ENCODE results near the gene CARMIL3. TPM values are rescaled to one million over a fixed set of nuclear protein-coding genes. Genes with fewer than 3 reads are reported as not detected.

The CARMIL3 gene
- total RNA-seq, 2 experiments from 2014 or later = 0.21 to 0.32 TPM

GRCh38 chr14:24071836-24072430 lies 20.1 kb downstream of the CARMIL3 start:
- Histone ChIP-seq H4K20me1 (ENCODE audit: insufficient read depth, low read length) (no peaks in the 10 kb centered on the region), H3K4me2 (ENCODE audit: low read length) (no peak overlapping the region), H3K9me3 (ENCODE audit: low read length) (no peaks in the 10 kb centered on the region), H2AFZ (ENCODE audit: low read length) (no peak overlapping the region), H3K4me3 (ENCODE audit: low read depth, low read length, poor library complexity, severe bottlenecking) (no peak overlapping the region), H3K9me2 (ENCODE audit: insufficient read depth, low read length) (no peaks in the 10 kb centered on the region), H3K79me2 (ENCODE audit: insufficient read depth, low read depth, low read length) (no peaks in the 10 kb centered on the region), H3K27ac (ENCODE audit: low read depth, low read length, poor library complexity, severe bottlenecking) (no peak overlapping the region), H3K36me3 (ENCODE audit: insufficient read depth, low read length) (no peaks in the 10 kb centered on the region), H3K4me1 (ENCODE audit: insufficient read depth, low read length, poor library complexity, severe bottlenecking) (peaks cover 10% of the 10 kb centered on the region)
- POLR2A ChIA-PET = no interaction called here
- BruUV-seq (replicated peaks) = no TSS peak
- CTCF ChIA-PET (ENCODE audit: unreplicated experiment) = no interaction called here
- intact Hi-C loops (cut with micrococcal nuclease; ENCODE audit: unreplicated experiment) = no loop called here
- no peak for DNase-seq (ENCODE audit: low spot score)
- TF ChIP-seq CTCF (conservative IDR thresholded peaks at IDR 0.05; ENCODE audit: low read length) (no peak), EZH2phosphoT487 (IDR thresholded peaks at IDR 0.05; ENCODE audit: borderline replicate concordance, low read depth, low read length) (no peak)

GRCh38 chr14:24072436-24072835 lies 20.6 kb downstream of the CARMIL3 start:
- H3K27ac ChIP-seq (ENCODE audit: low read depth, low read length, poor library complexity, severe bottlenecking) = no peak overlapping the region
- H4K20me1 ChIP-seq (ENCODE audit: insufficient read depth, low read length) = no peaks in the 10 kb centered on the region
- DNase-seq (ENCODE audit: low spot score) = no peak
- ChIA-PET CTCF (ENCODE audit: unreplicated experiment) (no interaction called here), POLR2A (no interaction called here)
- intact Hi-C loops (cut with micrococcal nuclease; ENCODE audit: unreplicated experiment) = no loop called here
- no peak overlapping the region for H3K4me3 ChIP-seq (ENCODE audit: low read depth, low read length, poor library complexity, severe bottlenecking)
- no peaks in the 10 kb centered on the region for H3K9me3 ChIP-seq (ENCODE audit: low read length)
- H3K9me2 ChIP-seq (ENCODE audit: insufficient read depth, low read length) = no peaks in the 10 kb centered on the region
- H3K4me2 ChIP-seq (ENCODE audit: low read length) = no peak overlapping the region
- H3K79me2 ChIP-seq (ENCODE audit: insufficient read depth, low read depth, low read length) = no peaks in the 10 kb centered on the region
- no peak overlapping the region for H2AFZ ChIP-seq (ENCODE audit: low read length)
- no TSS peak for BruUV-seq (replicated peaks)
- H3K36me3 ChIP-seq (ENCODE audit: insufficient read depth, low read length) = no peaks in the 10 kb centered on the region
- TF ChIP-seq CTCF (conservative IDR thresholded peaks at IDR 0.05; ENCODE audit: low read length) (no peak), EZH2phosphoT487 (IDR thresholded peaks at IDR 0.05; ENCODE audit: borderline replicate concordance, low read depth, low read length) (no peak)
- H3K4me1 ChIP-seq (ENCODE audit: insufficient read depth, low read length, poor library complexity, severe bottlenecking) = peaks cover 10% of the 10 kb centered on the region

- intact Hi-C loops (cut with micrococcal nuclease; ENCODE audit: unreplicated experiment) = no loop called here
- no peak for TF ChIP-seq EZH2phosphoT487 (IDR thresholded peaks at IDR 0.05; ENCODE audit: borderline replicate concordance, low read depth, low read length)
- no peak for TF ChIP-seq CTCF (conservative IDR thresholded peaks at IDR 0.05; ENCODE audit: low read length)
- ChIA-PET CTCF (ENCODE audit: unreplicated experiment) (no interaction called here), POLR2A (no interaction called here)
- no peak overlapping the region for H3K4me2 ChIP-seq (ENCODE audit: low read length)
- H3K9me2 ChIP-seq (ENCODE audit: insufficient read depth, low read length) = no peaks in the 10 kb centered on the region
- H4K20me1 ChIP-seq (ENCODE audit: insufficient read depth, low read length) = no peaks in the 10 kb centered on the region
- H3K9me3 ChIP-seq (ENCODE audit: low read length) = no peaks in the 10 kb centered on the region
- no peak overlapping the region for H2AFZ ChIP-seq (ENCODE audit: low read length)
- H3K4me1 ChIP-seq (ENCODE audit: insufficient read depth, low read length, poor library complexity, severe bottlenecking) = peaks cover 10% of the 10 kb centered on the region
- BruUV-seq (replicated peaks) = no TSS peak
- H3K27ac ChIP-seq (ENCODE audit: low read depth, low read length, poor library complexity, severe bottlenecking) = no peak overlapping the region
- no peak overlapping the region for H3K4me3 ChIP-seq (ENCODE audit: low read depth, low read length, poor library complexity, severe bottlenecking)
- H3K79me2 ChIP-seq (ENCODE audit: insufficient read depth, low read depth, low read length) = no peaks in the 10 kb centered on the region
- no peak for DNase-seq (ENCODE audit: low spot score)
- H3K36me3 ChIP-seq (ENCODE audit: insufficient read depth, low read length) = no peaks in the 10 kb centered on the region
These were observed 21.4 kb downstream of the CARMIL3 start for GRCh38 chr14:24072881-24073877.

All from OCI-LY7 (cell line).